ENCODE measurements around the gene MAB21L2.
"Not testable (repeated sequence)": the region's sequence is repeated elsewhere in the genome, so short reads cannot be mapped to it uniquely, and the experiment has no call there.

Gene MAB21L2

GRCh38 chr4:150561143-150561737, 20.7 kb upstream of the MAB21L2 start:
- no peak overlapping the region for H3K9ac ChIP-seq (ENCODE audit: low read length)
- no peaks in the 10 kb centered on the region for H3K27me3 ChIP-seq (ENCODE audit: control insufficient read depth in 1 of 2, insufficient read depth in 2 of 2, low read length in 2 of 2)
- no peaks in the 10 kb centered on the region for H3K9me3 ChIP-seq (ENCODE audit: low read length)
- no peak overlapping the region for H3K27ac ChIP-seq (ENCODE audit: low read depth, low read length)
- no peaks in the 10 kb centered on the region for H3K36me3 ChIP-seq (ENCODE audit: insufficient read depth, low read length)
- H3K4me1 ChIP-seq (ENCODE audit: insufficient read depth, low read length) = peaks cover 6% of the 10 kb centered on the region
- no peak overlapping the region for H3K4me3 ChIP-seq (ENCODE audit: low read depth in 1 of 2, low read length in 2 of 2)

GRCh38 chr4:150562250-150562649, 19.7 kb upstream of the MAB21L2 start:
- no peak overlapping the region for H3K27ac ChIP-seq (ENCODE audit: low read depth, low read length)
- H3K9me3 ChIP-seq (ENCODE audit: low read length) = no peaks in the 10 kb centered on the region
- H3K4me3 ChIP-seq (ENCODE audit: low read depth in 1 of 2, low read length in 2 of 2) = no peak overlapping the region
- H3K27me3 ChIP-seq (ENCODE audit: control insufficient read depth in 1 of 2, insufficient read depth in 2 of 2, low read length in 2 of 2) = no peaks in the 10 kb centered on the region
- no peaks in the 10 kb centered on the region for H3K36me3 ChIP-seq (ENCODE audit: insufficient read depth, low read length)
- H3K9ac ChIP-seq (ENCODE audit: low read length) = no peak overlapping the region
- peaks cover 6% of the 10 kb centered on the region for H3K4me1 ChIP-seq (ENCODE audit: insufficient read depth, low read length)

GRCh38 chr4:150562751-150563150, 19.2 kb upstream of the MAB21L2 start:
- no peak overlapping the region for H3K27ac ChIP-seq (ENCODE audit: low read depth, low read length)

GRCh38 chr4:150564967-150565366, 17.0 kb upstream of the MAB21L2 start:
- not testable (repeated sequence) for H3K36me3 ChIP-seq (ENCODE audit: insufficient read depth, low read length); H3K27ac ChIP-seq (ENCODE audit: low read depth, low read length); H3K4me1 ChIP-seq (ENCODE audit: insufficient read depth, low read length); H3K27me3 ChIP-seq (ENCODE audit: control insufficient read depth in 1 of 2, insufficient read depth in 2 of 2, low read length in 2 of 2); H3K9me3 ChIP-seq (ENCODE audit: low read length); H3K9ac ChIP-seq (ENCODE audit: low read length); H3K4me3 ChIP-seq (ENCODE audit: low read depth in 1 of 2, low read length in 2 of 2)

More at GRCh38 chr4:150562751-150563150, 19.2 kb upstream of the MAB21L2 start:
- H3K27me3 ChIP-seq (ENCODE audit: control insufficient read depth in 1 of 2, insufficient read depth in 2 of 2, low read length in 2 of 2) = no peaks in the 10 kb centered on the region
- no peaks in the 10 kb centered on the region for H3K36me3 ChIP-seq (ENCODE audit: insufficient read depth, low read length)
- H3K9ac ChIP-seq (ENCODE audit: low read length) = no peak overlapping the region
- H3K4me1 ChIP-seq (ENCODE audit: insufficient read depth, low read length) = peaks cover 6% of the 10 kb centered on the region
- H3K4me3 ChIP-seq (ENCODE audit: low read depth in 1 of 2, low read length in 2 of 2) = no peak overlapping the region
- no peaks in the 10 kb centered on the region for H3K9me3 ChIP-seq (ENCODE audit: low read length)

- H3K27me3 ChIP-seq (ENCODE audit: control insufficient read depth in 1 of 2, insufficient read depth in 2 of 2, low read length in 2 of 2) = no peaks in the 10 kb centered on the region
- peaks cover 18% of the 10 kb centered on the region for H3K4me1 ChIP-seq (ENCODE audit: insufficient read depth, low read length)
- no peaks in the 10 kb centered on the region for H3K36me3 ChIP-seq (ENCODE audit: insufficient read depth, low read length)
- no peak overlapping the region for H3K27ac ChIP-seq (ENCODE audit: low read depth, low read length)
- no peaks in the 10 kb centered on the region for H3K9me3 ChIP-seq (ENCODE audit: low read length)
- H3K9ac ChIP-seq (ENCODE audit: low read length) = no peak overlapping the region
- no peak overlapping the region for H3K4me3 ChIP-seq (ENCODE audit: low read depth in 1 of 2, low read length in 2 of 2)
Observed at GRCh38 chr4:150567070-150567469, 14.9 kb upstream of the MAB21L2 start.

- H3K9ac ChIP-seq (ENCODE audit: low read length) = no peak overlapping the region
- peak overlapping the region; percentile 70 for H3K27ac ChIP-seq (ENCODE audit: low read depth, low read length)
- H3K4me3 ChIP-seq (ENCODE audit: low read depth in 1 of 2, low read length in 2 of 2) = no peak overlapping the region
- peaks cover 15% of the 10 kb centered on the region for H3K4me1 ChIP-seq (ENCODE audit: insufficient read depth, low read length)
- H3K27me3 ChIP-seq (ENCODE audit: control insufficient read depth in 1 of 2, insufficient read depth in 2 of 2, low read length in 2 of 2) = no peaks in the 10 kb centered on the region
- H3K9me3 ChIP-seq (ENCODE audit: low read length) = no peaks in the 10 kb centered on the region
- no peaks in the 10 kb centered on the region for H3K36me3 ChIP-seq (ENCODE audit: insufficient read depth, low read length)
Observed at GRCh38 chr4:150569384-150569987, 12.5 kb upstream of the MAB21L2 start.

GRCh38 chr4:150569998-150570535, 11.9 kb upstream of the MAB21L2 start:
- H3K9me3 ChIP-seq (ENCODE audit: low read length) = no peaks in the 10 kb centered on the region
- H3K9ac ChIP-seq (ENCODE audit: low read length) = no peak overlapping the region
- H3K36me3 ChIP-seq (ENCODE audit: insufficient read depth, low read length) = no peaks in the 10 kb centered on the region
- H3K27ac ChIP-seq (ENCODE audit: low read depth, low read length) = peak overlapping the region; percentile 70
- H3K27me3 ChIP-seq (ENCODE audit: control insufficient read depth in 1 of 2, insufficient read depth in 2 of 2, low read length in 2 of 2) = no peaks in the 10 kb centered on the region
- no peak overlapping the region for H3K4me3 ChIP-seq (ENCODE audit: low read depth in 1 of 2, low read length in 2 of 2)
- peaks cover 15% of the 10 kb centered on the region for H3K4me1 ChIP-seq (ENCODE audit: insufficient read depth, low read length)

- Histone ChIP-seq H3K4me1 (ENCODE audit: insufficient read depth, low read length) (peaks cover 15% of the 10 kb centered on the region), H3K36me3 (ENCODE audit: insufficient read depth, low read length) (no peaks in the 10 kb centered on the region), H3K27me3 (ENCODE audit: control insufficient read depth in 1 of 2, insufficient read depth in 2 of 2, low read length in 2 of 2) (no peaks in the 10 kb centered on the region), H3K9ac (ENCODE audit: low read length) (no peak overlapping the region), H3K27ac (ENCODE audit: low read depth, low read length) (peak overlapping the region; percentile 42), H3K9me3 (ENCODE audit: low read length) (no peaks in the 10 kb centered on the region), H3K4me3 (ENCODE audit: low read depth in 1 of 2, low read length in 2 of 2) (no peak overlapping the region)
Observed at GRCh38 chr4:150570862-150571261, 11.1 kb upstream of the MAB21L2 start.

GRCh38 chr4:150572704-150573504, 9.0 kb upstream of the MAB21L2 start:
- Histone ChIP-seq H3K36me3 (ENCODE audit: insufficient read depth, low read length) (no peaks in the 10 kb centered on the region), H3K4me3 (ENCODE audit: low read depth in 1 of 2, low read length in 2 of 2) (peak overlapping the region in 1 of 2 donors; percentile 8), H3K4me1 (ENCODE audit: insufficient read depth, low read length) (peaks cover 15% of the 10 kb centered on the region), H3K9me3 (ENCODE audit: low read length) (no peaks in the 10 kb centered on the region), H3K9ac (ENCODE audit: low read length) (no peak overlapping the region), H3K27me3 (ENCODE audit: control insufficient read depth in 1 of 2, insufficient read depth in 2 of 2, low read length in 2 of 2) (no peaks in the 10 kb centered on the region), H3K27ac (ENCODE audit: low read depth, low read length) (peak overlapping the region; percentile 65)

- peak overlapping the region; percentile 65 for H3K27ac ChIP-seq (ENCODE audit: low read depth, low read length)
- no peaks in the 10 kb centered on the region for H3K27me3 ChIP-seq (ENCODE audit: control insufficient read depth in 1 of 2, insufficient read depth in 2 of 2, low read length in 2 of 2)
- no peak overlapping the region for H3K9ac ChIP-seq (ENCODE audit: low read length)
- H3K4me3 ChIP-seq (ENCODE audit: low read depth in 1 of 2, low read length in 2 of 2) = peak overlapping the region in 1 of 2 donors; percentile 8
- peaks cover 15% of the 10 kb centered on the region for H3K4me1 ChIP-seq (ENCODE audit: insufficient read depth, low read length)
- no peaks in the 10 kb centered on the region for H3K9me3 ChIP-seq (ENCODE audit: low read length)
- no peaks in the 10 kb centered on the region for H3K36me3 ChIP-seq (ENCODE audit: insufficient read depth, low read length)
Observed at GRCh38 chr4:150573534-150573933, 8.4 kb upstream of the MAB21L2 start.

GRCh38 chr4:150574678-150575077, 7.3 kb upstream of the MAB21L2 start:
- Histone ChIP-seq H3K9ac (ENCODE audit: low read length) (no peak overlapping the region), H3K4me1 (ENCODE audit: insufficient read depth, low read length) (peaks cover 12% of the 10 kb centered on the region), H3K36me3 (ENCODE audit: insufficient read depth, low read length) (no peaks in the 10 kb centered on the region), H3K4me3 (ENCODE audit: low read depth in 1 of 2, low read length in 2 of 2) (peak overlapping the region in 1 of 2 donors; percentile 38), H3K9me3 (ENCODE audit: low read length) (no peaks in the 10 kb centered on the region), H3K27ac (ENCODE audit: low read depth, low read length) (peak overlapping the region; percentile 53), H3K27me3 (ENCODE audit: control insufficient read depth in 1 of 2, insufficient read depth in 2 of 2, low read length in 2 of 2) (no peaks in the 10 kb centered on the region)

All from muscle layer of colon (tissue), 2 donors.